HEK293 (cell line): ENCODE data around the gene DCST2.

Experiments
- BCL11A ChIP-seq: fragments of 450-650 bp; formaldehyde crosslinking; IDR thresholded peaks from 2 replicates; pipeline ENCODE4 v1.5.1; 2016; ENCODE audit warnings: low read depth, missing biosample characterization, missing genetic modification characterization
- EGR2 ChIP-seq: fragments of 450-650 bp; formaldehyde crosslinking; IDR thresholded peaks from 2 replicates; pipeline ENCODE4 v1.5.1; 2016; ENCODE audit warnings: low read depth, missing biosample characterization, missing genetic modification characterization
- KLF10 ChIP-seq: fragments of 450-650 bp; IDR thresholded peaks from 2 replicates; pipeline ENCODE4 v1.5.1; 2018; ENCODE audit warnings: missing biosample characterization, mild to moderate bottlenecking, missing genetic modification characterization
- KLF16 ChIP-seq: fragments of 450-650 bp; formaldehyde crosslinking; IDR thresholded peaks from 2 replicates; pipeline ENCODE4 v1.5.1; 2017; ENCODE audit warnings: missing biosample characterization, missing genetic modification characterization
- KLF7 ChIP-seq: fragments of 450-650 bp; formaldehyde crosslinking; IDR thresholded peaks from 2 replicates; pipeline ENCODE4 v1.5.1; 2016; ENCODE audit warnings: missing biosample characterization, missing genetic modification characterization, borderline replicate concordance
- KLF8 ChIP-seq: fragments of 450-650 bp; formaldehyde crosslinking; IDR thresholded peaks from 2 replicates; pipeline ENCODE4 v1.5.1; 2016; ENCODE audit warnings: missing biosample characterization, missing genetic modification characterization
- KLF9 ChIP-seq: fragments of 450-650 bp; formaldehyde crosslinking; IDR thresholded peaks from 2 replicates; pipeline ENCODE4 v1.5.1; 2016; ENCODE audit warnings: missing biosample characterization, missing genetic modification characterization, low read depth
- PBX3 ChIP-seq: sonication (generic); formaldehyde crosslinking; IDR thresholded peaks from 2 replicates; pipeline ENCODE4 v1.8.1; 2022; ENCODE audit warnings: mild to moderate bottlenecking, moderate library complexity, missing genetic modification reagents
- PRDM1 ChIP-seq: fragments of 450-650 bp; formaldehyde crosslinking; IDR thresholded peaks from 2 replicates; pipeline ENCODE4; 2016; ENCODE audit warnings: missing biosample characterization, missing genetic modification characterization
- PRDM4 ChIP-seq: fragments of 450-650 bp; formaldehyde crosslinking; IDR thresholded peaks from 2 replicates; pipeline ENCODE4 v1.5.1; 2017; ENCODE audit warnings: missing biosample characterization, missing genetic modification characterization
- WT1 ChIP-seq: fragments of 450-650 bp; formaldehyde crosslinking; IDR thresholded peaks from 2 replicates; pipeline ENCODE4 v1.5.1; 2016; ENCODE audit warnings: missing biosample characterization, missing genetic modification characterization
- ZBTB49 ChIP-seq: fragments of 450-650 bp; formaldehyde crosslinking; IDR thresholded peaks from 2 replicates; pipeline ENCODE4 v1.5.1; 2016; ENCODE audit warnings: missing biosample characterization, missing genetic modification characterization, low read depth
- ZIC2 ChIP-seq: fragments of 450-650 bp; formaldehyde crosslinking; IDR thresholded peaks from 2 replicates; pipeline ENCODE4 v1.5.1; 2016; ENCODE audit warnings: missing biosample characterization, missing genetic modification characterization
- ZNF10 ChIP-seq: fragments of 450-650 bp; formaldehyde crosslinking; IDR thresholded peaks from 2 replicates; pipeline ENCODE4 v1.5.1; 2017; ENCODE audit warnings: missing biosample characterization, missing genetic modification characterization
- ZNF202 ChIP-seq: fragments of 450-650 bp; formaldehyde crosslinking; IDR thresholded peaks from 2 replicates; pipeline ENCODE4 v1.5.1; 2016; ENCODE audit warnings: missing biosample characterization, missing genetic modification characterization, borderline replicate concordance
- ZNF266 ChIP-seq: fragments of 450-650 bp; formaldehyde crosslinking; IDR thresholded peaks from 2 replicates; pipeline ENCODE4 v1.5.1; 2016; ENCODE audit warnings: missing biosample characterization, missing genetic modification characterization, low read depth
- ZNF274 ChIP-seq, 2 experiments: fragments of 200-500 bp in 1 of 2; fragments of 450-650 bp in 1 of 2; sonication (Bioruptor generic) in 1 of 2; formaldehyde crosslinking in 1 of 2; IDR thresholded peaks; 2 replicates each; pipeline versions ENCODE4 v1.5.1 to v1.6.1; 2014 to 2016; ENCODE audit warnings: borderline replicate concordance in 1 of 2, inconsistent platforms in 1 of 2, low read length in 1 of 2, missing biosample characterization in 1 of 2, missing genetic modification characterization in 1 of 2
- ZNF280C ChIP-seq: fragments of 450-650 bp; formaldehyde crosslinking; IDR thresholded peaks from 2 replicates; pipeline ENCODE4 v1.5.1; 2016; ENCODE audit warnings: missing biosample characterization, missing genetic modification characterization
- ZNF398 ChIP-seq: fragments of 450-650 bp; formaldehyde crosslinking; IDR thresholded peaks from 2 replicates; pipeline ENCODE4 v1.5.1; 2017; ENCODE audit warnings: missing biosample characterization, missing genetic modification characterization
- ZNF404 ChIP-seq: fragments of 450-650 bp; formaldehyde crosslinking; IDR thresholded peaks from 2 replicates; pipeline ENCODE4 v1.5.1; 2017; ENCODE audit warnings: missing biosample characterization, missing genetic modification characterization
- ZNF549 ChIP-seq: fragments of 450-650 bp; IDR thresholded peaks from 2 replicates; pipeline ENCODE4 v1.5.1; 2018; ENCODE audit warnings: missing biosample characterization, missing genetic modification characterization, mild to moderate bottlenecking, inconsistent platforms, moderate library complexity
- ZNF692 ChIP-seq: fragments of 450-650 bp; formaldehyde crosslinking; IDR thresholded peaks from 2 replicates; pipeline ENCODE4 v1.5.1; 2016; ENCODE audit warnings: missing biosample characterization, missing genetic modification characterization
- ZNF76 ChIP-seq: fragments of 450-650 bp; formaldehyde crosslinking; IDR thresholded peaks from 2 replicates; pipeline ENCODE4; 2016; ENCODE audit warnings: low read depth, missing biosample characterization, missing genetic modification characterization, borderline replicate concordance
- ZNF843 ChIP-seq: fragments of 450-650 bp; formaldehyde crosslinking; IDR thresholded peaks from 2 replicates; pipeline ENCODE4 v1.5.1; 2016; ENCODE audit warnings: missing biosample characterization, missing genetic modification characterization
- TF ChIP-seq, protein P1 (sequence below): fragments of 450-650 bp; formaldehyde crosslinking; IDR thresholded peaks from 2 replicates; pipeline ENCODE4; 2016; ENCODE audit warnings: missing biosample characterization, missing genetic modification characterization

Gene DCST2

GRCh38 chr1:155070721-155071569, 37.4 kb upstream of the DCST2 start (continued):
- peak; percentile 83 for TF ChIP-seq EGR2 (tag by site-specific recombination)
- peak; percentile 33; the same call in 1 of the 2 replicates for TF ChIP-seq KLF10
- TF ChIP-seq ZNF692 (tag by site-specific recombination), result peak; percentile 67
- peak; percentile 18; the same call in 1 of the 2 replicates for TF ChIP-seq ZIC2 (tag by site-specific recombination)
- TF ChIP-seq ZNF266, result no peak
- TF ChIP-seq ZNF202 (tag by site-specific recombination), result no peak
- TF ChIP-seq PRDM4 (tag by site-specific recombination), result no peak
- no peak for TF ChIP-seq ZNF843
- peak; percentile 76 for TF ChIP-seq KLF9 (tag by site-specific recombination)
- peak; percentile 32; the same call in 1 of the 2 replicates for TF ChIP-seq ZNF76 (tag by site-specific recombination)
- TF ChIP-seq ZNF280C (tag by site-specific recombination), result no peak
- TF ChIP-seq ZNF274 (IDR thresholded peaks at IDR 0.05; ENCODE audit: low read length), result no peak
- no peak for TF ChIP-seq ZNF274 (tag by site-specific recombination; IDR thresholded peaks at IDR 0.05; ENCODE audit: borderline replicate concordance)
- no peak for TF ChIP-seq PBX3 (CRISPR knock-in tag)
- peak; percentile 25; the same call in 1 of the 2 replicates for TF ChIP-seq KLF7
- TF ChIP-seq, protein P1, sequence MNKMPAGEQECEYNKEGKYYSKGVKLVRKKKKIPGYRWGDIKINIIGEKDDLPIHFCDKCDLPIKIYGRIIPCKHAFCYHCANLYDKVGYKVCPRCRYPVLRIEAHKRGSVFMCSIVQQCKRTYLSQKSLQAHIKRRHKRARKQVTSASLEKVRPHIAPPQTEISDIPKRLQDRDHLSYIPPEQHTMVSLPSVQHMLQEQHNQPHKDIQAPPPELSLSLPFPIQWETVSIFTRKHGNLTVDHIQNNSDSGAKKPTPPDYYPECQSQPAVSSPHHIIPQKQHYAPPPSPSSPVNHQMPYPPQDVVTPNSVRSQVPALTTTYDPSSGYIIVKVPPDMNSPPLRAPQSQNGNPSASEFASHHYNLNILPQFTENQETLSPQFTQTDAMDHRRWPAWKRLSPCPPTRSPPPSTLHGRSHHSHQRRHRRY (tag by site-specific recombination), result no peak
- 0 out of 2 replicates have a peak, but pooled peaks have one; percentile 31 for TF ChIP-seq PRDM1 (tag by site-specific recombination)
- TF ChIP-seq ZNF398, result peak; percentile 49
- TF ChIP-seq KLF8 (tag by site-specific recombination), result 0 out of 2 replicates have a peak, but pooled peaks have one; percentile 45
- no peak for TF ChIP-seq ZNF10
- no peak for TF ChIP-seq BCL11A (tag by site-specific recombination)
- no peak for TF ChIP-seq ZNF404 (tag by site-specific recombination)
- no peak for TF ChIP-seq ZNF549 (tag by site-specific recombination)
- TF ChIP-seq WT1 (tag by site-specific recombination), result peak; percentile 65
- TF ChIP-seq KLF16, result 0 out of 2 replicates have a peak, but pooled peaks have one; percentile 24
- TF ChIP-seq ZBTB49 (tag by site-specific recombination), result no peak
